ENCODE results near the gene ITPRIPL1. TPM values are rescaled to one million over a fixed set of nuclear protein-coding genes. Genes with fewer than 3 reads are reported as not detected.

The ITPRIPL1 gene
- total and polyA plus RNA-seq, 9 donors, result 0.11 to 1.2 (median 0.46) TPM

GRCh38 chr2:96324721-96325040 lies 436 bp upstream of the ITPRIPL1 start:
- 38 to 40% (median 38%) methylated on average over 6 of the region's 6 CpGs for WGBS, 3 donors
- no peak for TF ChIP-seq POLR2A (IDR thresholded peaks at IDR 0.05)
- no peak for TF ChIP-seq EP300 (IDR thresholded peaks at IDR 0.05)
- TF ChIP-seq CTCF (IDR thresholded peaks at IDR 0.05), result no peak
- intact Hi-C loops (cut with DNase I), result no loop called here
- no peak for DNase-seq
- H3K27ac ChIP-seq, result no peak overlapping the region
- no peaks in the 10 kb centered on the region for H3K27me3 ChIP-seq
- no peaks in the 10 kb centered on the region for H3K4me1 ChIP-seq (ENCODE audit: insufficient read depth)
- no peaks in the 10 kb centered on the region for H3K9me3 ChIP-seq
- no peak overlapping the region for H3K4me3 ChIP-seq
- H3K36me3 ChIP-seq, result no peaks in the 10 kb centered on the region

GRCh38 chr2:96325884-96326255 lies 753 bp downstream of the ITPRIPL1 start:
- no peak overlapping the region for H3K4me3 ChIP-seq
- intact Hi-C loops (cut with DNase I), result no loop called here
- H3K27me3 ChIP-seq, result no peaks in the 10 kb centered on the region

GRCh38 chr2:96326564-96326963 lies 1.4 kb downstream of the ITPRIPL1 start:
- Histone ChIP-seq H3K27ac (no peak overlapping the region), H3K4me3 (no peak overlapping the region), H3K4me1 (ENCODE audit: insufficient read depth) (no peaks in the 10 kb centered on the region), H3K9me3 (no peaks in the 10 kb centered on the region), H3K36me3 (no peaks in the 10 kb centered on the region), H3K27me3 (no peaks in the 10 kb centered on the region)
- TF ChIP-seq CTCF (IDR thresholded peaks at IDR 0.05) (no peak), EP300 (IDR thresholded peaks at IDR 0.05) (no peak), POLR2A (IDR thresholded peaks at IDR 0.05) (no peak)
- no peak for DNase-seq
- intact Hi-C loops (cut with DNase I), result no loop called here
- 92 to 94% (median 93%) methylated on average over 8 of the region's 8 CpGs for WGBS, 3 donors

More at GRCh38 chr2:96325884-96326255, 753 bp downstream of the ITPRIPL1 start:
- H3K9me3 ChIP-seq, result no peaks in the 10 kb centered on the region
- no peaks in the 10 kb centered on the region for H3K36me3 ChIP-seq
- 41 to 45% (median 45%) methylated on average over 8 of the region's 8 CpGs for WGBS, 3 donors
- no peak overlapping the region for H3K27ac ChIP-seq
- TF ChIP-seq POLR2A (IDR thresholded peaks at IDR 0.05) (no peak), CTCF (IDR thresholded peaks at IDR 0.05) (no peak), EP300 (IDR thresholded peaks at IDR 0.05) (no peak)
- no peak for DNase-seq
- H3K4me1 ChIP-seq (ENCODE audit: insufficient read depth), result no peaks in the 10 kb centered on the region

- intact Hi-C loops (cut with DNase I), result no loop called here
- Histone ChIP-seq H3K27ac (no peak overlapping the region), H3K27me3 (no peaks in the 10 kb centered on the region), H3K9me3 (no peaks in the 10 kb centered on the region), H3K4me3 (no peak overlapping the region), H3K4me1 (ENCODE audit: insufficient read depth) (no peaks in the 10 kb centered on the region), H3K36me3 (no peaks in the 10 kb centered on the region)
- no peak for DNase-seq
- TF ChIP-seq POLR2A (IDR thresholded peaks at IDR 0.05) (no peak), CTCF (IDR thresholded peaks at IDR 0.05) (no peak), EP300 (IDR thresholded peaks at IDR 0.05) (no peak)
- WGBS, 3 donors, result 93 to 96% (median 94%) methylated on average over 21 of the region's 21 CpGs
These were observed 2.1 kb downstream of the ITPRIPL1 start for GRCh38 chr2:96326990-96327820.

Measured in ovary (tissue), 9 donors.